GM23248 (cell line): Measurements from ENCODE around the gene CRELD1.

ENCODE experiments used
- EZH2 ChIP-seq: fragments of 200-600 bp; sonication (generic); IDR thresholded peaks from 2 replicates; pipeline ENCODE4 v1.6.1; 2018; ENCODE audit warnings: antibody characterized with exemption, mild to moderate bottlenecking; ENCODE audit not compliant: insufficient read depth, poor library complexity, severe bottlenecking
- EZH2phosphoT487 ChIP-seq: fragments of 200-600 bp; sonication (generic); IDR thresholded peaks from 2 replicates; pipeline ENCODE4 v1.6.1; 2018; ENCODE audit warnings: antibody characterized with exemption, moderate library complexity, mild to moderate bottlenecking, low read depth; ENCODE audit not compliant: insufficient read depth

- TF ChIP-seq EZH2phosphoT487: no peak
- TF ChIP-seq EZH2: no peak
These were observed 33.2 kb downstream of the CRELD1 start for GRCh38 chr3:9966841-9967240.
